Muscle layer of colon (tissue), 2 donors: ENCODE results near the gene KRTAP10-7.
"Not testable (repeated sequence)": the region's sequence is repeated elsewhere in the genome, so short reads cannot be mapped to it uniquely, and the experiment has no call there.

ENCODE experiments used
- H3K27ac ChIP-seq: one replicate; pipeline ENCODE4 v1.7.0; 2013; ENCODE audit warnings: low read depth, mild to moderate bottlenecking, low read length, moderate library complexity
- H3K27me3 ChIP-seq, 2 donors: one replicate each; pipeline ENCODE4 v1.7.0; 2013; ENCODE audit warnings: low read length in 2 of 2, mild to moderate bottlenecking in 2 of 2; ENCODE audit not compliant: insufficient read depth in 2 of 2, control insufficient read depth in 1 of 2
- H3K36me3 ChIP-seq: one replicate; pipeline ENCODE4 v1.7.0; 2013; ENCODE audit warnings: mild to moderate bottlenecking, low read length; ENCODE audit not compliant: insufficient read depth
- H3K4me1 ChIP-seq: one replicate; pipeline ENCODE4 v1.7.0; 2013; ENCODE audit warnings: mild to moderate bottlenecking, low read length; ENCODE audit not compliant: insufficient read depth
- H3K4me3 ChIP-seq, 2 donors: one replicate each; pipeline ENCODE4 v1.7.0; 2013; ENCODE audit warnings: low read length in 2 of 2, low read depth in 1 of 2, mild to moderate bottlenecking in 1 of 2, moderate library complexity in 1 of 2
- H3K9ac ChIP-seq: one replicate; pipeline ENCODE4 v1.7.0; 2013; ENCODE audit warnings: low read length
- H3K9me3 ChIP-seq: one replicate; pipeline ENCODE4 v1.7.0; 2013; ENCODE audit warnings: mild to moderate bottlenecking, low read length
- donor health status: abdominal sarcoma.
- donor health status: Adenocarcinoma of cecum.

The KRTAP10-7 gene

DNA sequence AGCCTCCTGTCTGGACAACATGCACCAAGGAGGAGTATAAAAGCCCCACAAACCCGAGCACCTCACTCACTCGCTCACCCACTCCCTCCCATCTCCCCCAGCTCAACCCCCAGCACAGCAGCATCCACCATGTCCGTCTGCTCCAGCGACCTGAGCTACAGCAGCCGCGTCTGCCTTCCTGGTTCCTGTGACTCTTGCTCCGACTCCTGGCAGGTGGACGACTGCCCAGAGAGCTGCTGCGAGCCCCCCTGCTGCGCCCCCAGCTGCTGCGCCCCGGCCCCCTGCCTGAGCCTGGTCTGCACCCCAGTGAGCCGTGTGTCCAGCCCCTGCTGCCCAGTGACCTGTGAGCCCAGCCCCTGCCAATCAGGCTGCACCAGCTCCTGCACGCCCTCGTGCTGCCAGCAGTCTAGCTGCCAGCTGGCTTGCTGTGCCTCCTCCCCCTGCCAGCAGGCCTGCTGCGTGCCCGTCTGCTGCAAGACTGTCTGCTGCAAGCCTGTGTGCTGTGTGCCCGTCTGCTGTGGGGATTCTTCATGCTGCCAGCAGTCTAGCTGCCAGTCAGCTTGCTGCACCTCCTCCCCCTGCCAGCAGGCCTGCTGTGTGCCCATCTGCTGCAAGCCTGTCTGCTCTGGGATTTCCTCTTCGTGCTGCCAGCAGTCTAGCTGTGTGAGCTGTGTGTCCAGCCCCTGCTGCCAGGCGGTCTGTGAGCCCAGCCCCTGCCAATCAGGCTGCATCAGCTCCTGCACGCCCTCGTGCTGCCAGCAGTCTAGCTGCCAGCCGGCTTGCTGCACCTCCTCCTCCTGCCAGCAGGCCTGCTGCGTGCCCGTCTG lies 26.6 kb upstream of the KRTAP10-7 start, which contains the start of gene KRTAP10-4:
TSS of gene KRTAP10-4 (plus strand) at position 100 of the 827 bp plus-strand sequence. CDS start at position 130, 30 bp downstream.
- not testable (repeated sequence) for H3K4me3 ChIP-seq, H3K9ac ChIP-seq, H3K27me3 ChIP-seq, H3K9me3 ChIP-seq, H3K27ac ChIP-seq, H3K4me1 ChIP-seq, H3K36me3 ChIP-seq

- Histone ChIP-seq H3K4me3 (no peak overlapping the region), H3K27ac (no peak overlapping the region), H3K9me3 (no peaks in the 10 kb centered on the region), H3K27me3 (peaks cover 0 to 7% of the 10 kb centered on the region in 2 donors), H3K9ac (no peak overlapping the region), H3K36me3 (no peaks in the 10 kb centered on the region), H3K4me1 (no peaks in the 10 kb centered on the region)
Measured at GRCh38 chr21:44574457-44575306, 25.7 kb upstream of the KRTAP10-7 start.

- H3K4me1 ChIP-seq = no peaks in the 10 kb centered on the region
- H3K27me3 ChIP-seq = peaks cover 0 to 7% of the 10 kb centered on the region in 2 donors
- H3K27ac ChIP-seq = no peak overlapping the region
- no peaks in the 10 kb centered on the region for H3K9me3 ChIP-seq
- H3K36me3 ChIP-seq = no peaks in the 10 kb centered on the region
- H3K4me3 ChIP-seq = no peak overlapping the region
- no peak overlapping the region for H3K9ac ChIP-seq
Measured at GRCh38 chr21:44575307-44576024, 24.9 kb upstream of the KRTAP10-7 start.

GRCh38 chr21:44576025-44576420 lies 24.4 kb upstream of the KRTAP10-7 start:
- Histone ChIP-seq H3K36me3 (no peaks in the 10 kb centered on the region), H3K27me3 (peaks cover 0 to 7% of the 10 kb centered on the region in 2 donors), H3K9ac (no peak overlapping the region), H3K9me3 (no peaks in the 10 kb centered on the region), H3K27ac (no peak overlapping the region), H3K4me1 (no peaks in the 10 kb centered on the region), H3K4me3 (no peak overlapping the region)

- Histone ChIP-seq H3K4me1 (no peaks in the 10 kb centered on the region), H3K9me3 (peaks cover 7% of the 10 kb centered on the region), H3K9ac (no peak overlapping the region), H3K27me3 (peaks cover 0 to 7% of the 10 kb centered on the region in 2 donors), H3K27ac (no peak overlapping the region), H3K4me3 (no peak overlapping the region), H3K36me3 (no peaks in the 10 kb centered on the region)
Measured at GRCh38 chr21:44578371-44579055, 21.9 kb upstream of the KRTAP10-7 start.

- Histone ChIP-seq H3K9ac (no peak overlapping the region), H3K27me3 (peaks cover 0 to 7% of the 10 kb centered on the region in 2 donors), H3K36me3 (no peaks in the 10 kb centered on the region), H3K27ac (no peak overlapping the region), H3K4me3 (no peak overlapping the region), H3K9me3 (peaks cover 7% of the 10 kb centered on the region), H3K4me1 (no peaks in the 10 kb centered on the region)
Measured at GRCh38 chr21:44579056-44579832, 21.2 kb upstream of the KRTAP10-7 start.

DNA sequence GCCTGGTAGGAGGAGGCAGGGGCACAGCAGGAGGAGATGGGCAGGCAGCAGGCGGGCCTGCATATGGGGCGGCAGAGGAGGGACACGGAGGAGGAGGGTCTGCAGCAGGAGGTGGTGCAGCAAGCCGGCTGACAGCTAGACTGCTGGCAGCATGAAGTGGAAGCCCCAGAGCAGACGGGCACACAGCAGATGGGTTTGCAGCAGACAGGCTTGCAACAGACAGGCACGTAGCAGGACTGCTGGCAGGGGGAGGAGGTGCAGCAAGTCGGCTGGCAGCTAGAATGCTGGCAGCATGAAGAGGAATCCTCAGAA lies 20.6 kb upstream of the KRTAP10-7 start:
- H3K4me3 ChIP-seq = no peak overlapping the region
- no peaks in the 10 kb centered on the region for H3K4me1 ChIP-seq
- no peaks in the 10 kb centered on the region for H3K36me3 ChIP-seq
- peaks cover 7% of the 10 kb centered on the region for H3K9me3 ChIP-seq
- peaks cover 0 to 7% of the 10 kb centered on the region in 2 donors for H3K27me3 ChIP-seq
- no peak overlapping the region for H3K9ac ChIP-seq
- no peak overlapping the region for H3K27ac ChIP-seq

DNA sequence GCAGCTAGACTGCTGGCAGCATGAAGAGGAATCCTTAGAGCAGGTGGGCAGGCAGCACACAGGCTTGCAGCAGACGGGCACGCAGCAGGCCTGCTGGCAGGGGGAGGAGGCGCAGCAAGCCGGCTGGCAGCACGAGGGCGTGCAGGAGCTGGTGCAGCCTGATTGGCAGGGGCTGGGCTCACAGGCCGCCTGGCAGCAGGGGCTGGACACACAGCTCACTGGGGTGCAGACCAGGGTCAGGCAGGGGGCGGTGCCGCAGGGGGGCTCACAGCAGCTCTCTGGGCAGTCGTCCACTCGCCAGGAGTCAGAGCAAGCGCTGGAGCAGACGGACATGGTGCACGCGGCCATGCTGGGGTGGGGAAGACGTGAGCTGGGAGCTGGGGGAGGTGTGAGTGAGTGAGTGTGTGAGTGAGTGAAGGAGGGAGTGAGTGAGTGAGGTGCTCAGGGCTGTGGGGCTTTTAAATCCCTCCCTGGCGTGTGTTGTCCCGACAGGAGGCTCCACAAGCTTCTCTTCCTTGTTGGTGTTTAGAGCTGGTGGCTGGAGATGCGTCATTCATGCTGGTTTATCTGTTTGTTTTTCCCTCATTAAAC lies 20.1 kb upstream of the KRTAP10-7 start, which contains the start of gene KRTAP10-5:
TSS of gene KRTAP10-5 (minus strand) at position 374 of the 591 bp plus-strand sequence. CDS start at position 348, 26 bp downstream.
- H3K4me3 ChIP-seq, H3K9ac ChIP-seq, H3K9me3 ChIP-seq: not testable (repeated sequence)

DNA sequence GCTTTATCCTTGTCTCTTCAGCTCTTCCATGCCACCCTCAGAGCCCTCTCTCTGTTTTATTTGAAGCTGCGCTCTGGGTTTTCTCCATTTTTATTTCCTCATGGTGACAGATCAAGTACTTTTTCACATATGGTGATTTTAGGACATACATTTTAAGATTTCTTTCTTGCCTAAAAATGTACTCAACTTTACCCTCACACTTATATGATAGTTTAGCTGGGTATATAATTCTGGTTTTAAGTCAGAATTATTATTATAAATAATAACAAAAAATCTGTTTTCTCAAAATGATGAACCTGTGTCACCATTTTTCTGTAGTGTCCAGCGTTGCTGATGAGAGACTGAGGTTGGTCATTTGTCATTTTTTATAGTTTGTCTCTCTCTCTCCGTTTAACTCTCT lies 19.2 kb upstream of the KRTAP10-7 start:
- H3K4me1 ChIP-seq = no peaks in the 10 kb centered on the region
- no peak overlapping the region for H3K4me3 ChIP-seq
- H3K36me3 ChIP-seq = no peaks in the 10 kb centered on the region
- H3K9me3 ChIP-seq = peaks cover 7% of the 10 kb centered on the region
- peaks cover 0 to 15% of the 10 kb centered on the region in 2 donors for H3K27me3 ChIP-seq
- H3K9ac ChIP-seq = no peak overlapping the region
- no peak overlapping the region for H3K27ac ChIP-seq

More for the DNA sequence above, 20.1 kb upstream of the KRTAP10-7 start, which contains the start of gene KRTAP10-5:
- not testable (repeated sequence) for H3K27ac ChIP-seq, H3K36me3 ChIP-seq, H3K4me1 ChIP-seq, H3K27me3 ChIP-seq

GRCh38 chr21:44582055-44582454 lies 18.3 kb upstream of the KRTAP10-7 start:
- H3K27ac ChIP-seq = no peak overlapping the region
- H3K4me3 ChIP-seq = no peak overlapping the region
- no peak overlapping the region for H3K9ac ChIP-seq
- peaks cover 7% of the 10 kb centered on the region for H3K9me3 ChIP-seq
- H3K4me1 ChIP-seq = no peaks in the 10 kb centered on the region
- peaks cover 0 to 15% of the 10 kb centered on the region in 2 donors for H3K27me3 ChIP-seq
- no peaks in the 10 kb centered on the region for H3K36me3 ChIP-seq
